NCI-H128 (cell line): ENCODE measurements around the gene NIPBL.
"Not testable (repeated sequence)": the region's sequence is repeated elsewhere in the genome, so short reads cannot be mapped to it uniquely, and the experiment has no call there.

Source experiments
- DNase-seq: peaks from one replicate; lab custom pipeline; 2025; ENCODE audit not compliant: unreplicated experiment; lab: John Stamatoyannopoulos, UW

NIPBL gene

GRCh38 chr5:37015795-37016666 lies 139.5 kb downstream of the NIPBL start:
- no peak for DNase-seq

DNA sequence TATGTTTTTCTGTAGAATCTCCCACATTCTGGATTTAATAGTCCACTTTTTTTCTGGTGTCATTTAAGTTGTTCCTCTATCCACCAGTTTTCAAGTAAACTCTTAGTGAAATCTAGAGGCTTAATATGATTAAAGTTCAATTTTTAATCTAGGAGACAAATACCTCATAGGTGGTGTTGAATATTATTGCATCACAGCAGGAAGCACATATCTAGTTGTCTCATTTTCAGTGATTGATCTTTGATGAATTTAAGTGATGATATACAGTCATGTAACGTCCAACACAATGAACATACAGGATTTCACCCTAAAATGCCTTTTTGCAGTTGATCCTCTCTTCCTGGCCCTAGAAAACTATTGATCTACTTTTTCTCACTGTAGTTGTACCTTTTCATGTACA lies 152.3 kb downstream of the NIPBL start:
- DNase-seq = no peak

- no peak for DNase-seq
These were observed 152.9 kb downstream of the NIPBL start for GRCh38 chr5:37029436-37029835.

DNA sequence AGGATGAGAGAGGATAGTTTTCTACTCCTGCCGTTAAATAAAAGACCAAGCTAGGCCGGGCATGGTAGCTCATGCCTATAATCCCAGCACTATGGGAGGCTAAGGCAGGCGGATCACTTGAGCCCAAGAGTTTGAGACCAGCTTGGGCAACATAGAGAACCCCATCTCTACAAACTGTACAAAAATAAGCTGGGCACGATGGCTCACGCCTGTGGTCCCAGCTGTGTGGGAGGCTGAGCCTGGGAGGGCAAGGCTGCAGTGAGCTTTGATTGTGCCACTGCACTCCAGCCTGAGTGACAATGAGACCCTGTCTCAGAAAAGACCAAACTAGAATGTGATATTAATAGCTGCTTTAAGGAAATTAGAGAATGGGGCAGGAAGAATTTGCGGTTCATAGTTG lies 158.4 kb downstream of the NIPBL start:
- DNase-seq = no peak

GRCh38 chr5:37037840-37038239 lies 161.3 kb downstream of the NIPBL start:
- no peak for DNase-seq

DNA sequence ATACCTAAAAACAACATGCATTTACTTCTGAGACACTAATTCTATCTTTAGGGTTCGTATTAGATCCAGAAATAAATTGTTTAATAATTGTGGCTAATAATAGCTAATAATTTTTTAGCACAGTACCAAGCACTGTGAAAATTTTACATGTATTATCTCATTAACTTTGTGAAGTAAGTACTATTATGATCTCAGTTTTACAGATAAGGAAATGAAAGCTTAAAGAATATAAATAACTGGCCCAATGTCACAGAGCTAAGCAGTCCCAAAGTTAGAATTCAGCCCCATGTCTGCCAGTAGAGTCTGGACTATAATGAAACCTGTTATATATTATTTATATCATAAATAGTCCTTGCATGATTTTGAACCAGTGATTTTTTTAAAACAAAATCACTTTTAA lies 163.3 kb downstream of the NIPBL start:
- no peak for DNase-seq

GRCh38 chr5:37043693-37044092 lies 167.1 kb downstream of the NIPBL start:
- no peak for DNase-seq

DNA sequence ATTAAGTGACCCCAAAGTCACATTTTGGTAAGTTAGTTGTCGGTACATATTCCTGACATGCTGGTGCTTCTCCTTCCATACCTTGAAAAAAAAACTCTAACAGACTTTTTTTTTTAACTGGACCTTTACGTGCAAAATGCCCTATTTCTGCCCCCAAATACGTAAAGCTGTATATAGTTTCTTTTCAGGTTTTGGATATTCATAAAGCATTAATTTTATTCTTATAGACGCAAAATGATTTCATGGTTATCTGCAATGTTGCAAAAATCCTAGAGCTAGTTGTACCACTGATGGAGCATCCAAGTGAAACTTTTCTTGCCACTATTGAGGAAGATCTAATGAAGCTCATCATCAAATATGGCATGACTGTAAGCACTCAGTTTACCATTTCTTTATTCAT lies 167.6 kb downstream of the NIPBL start:
- no peak for DNase-seq

GRCh38 chr5:37045703-37046102 lies 169.1 kb downstream of the NIPBL start:
- no peak for DNase-seq

- no peak for DNase-seq
These were observed 171.4 kb downstream of the NIPBL start for GRCh38 chr5:37047947-37048346.

- no peak for DNase-seq
These were observed 177.8 kb downstream of the NIPBL start for GRCh38 chr5:37054391-37054790.

DNA sequence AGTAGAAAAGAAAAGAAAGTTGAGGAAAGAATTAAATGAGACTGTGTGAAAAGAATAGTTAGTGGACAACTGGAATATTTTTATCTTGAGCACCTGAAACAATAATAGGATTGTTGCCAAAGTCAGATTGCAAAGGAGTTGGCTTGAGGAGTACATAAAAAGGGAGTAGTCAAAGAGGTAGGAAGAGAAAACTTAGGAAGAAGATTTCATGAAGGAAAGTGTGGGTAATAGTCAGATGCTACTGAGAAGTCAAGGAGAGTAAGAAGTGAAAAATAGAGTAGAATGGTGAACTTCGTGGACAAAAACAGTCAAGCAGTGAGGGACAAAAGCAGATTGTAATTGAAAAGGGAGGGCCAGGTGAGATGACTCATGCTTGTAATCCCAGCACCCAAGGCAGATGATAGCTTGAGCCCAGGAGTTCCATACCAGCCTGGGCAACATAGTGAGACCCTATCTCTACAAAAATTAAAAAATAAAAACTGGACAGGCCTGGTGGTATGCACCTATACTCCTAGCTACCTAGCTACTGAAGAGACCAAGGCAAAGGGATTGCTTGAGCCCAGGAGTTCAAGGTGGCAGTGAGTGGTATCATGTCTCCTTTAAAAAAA lies 178.9 kb downstream of the NIPBL start:
- no peak for DNase-seq

DNA sequence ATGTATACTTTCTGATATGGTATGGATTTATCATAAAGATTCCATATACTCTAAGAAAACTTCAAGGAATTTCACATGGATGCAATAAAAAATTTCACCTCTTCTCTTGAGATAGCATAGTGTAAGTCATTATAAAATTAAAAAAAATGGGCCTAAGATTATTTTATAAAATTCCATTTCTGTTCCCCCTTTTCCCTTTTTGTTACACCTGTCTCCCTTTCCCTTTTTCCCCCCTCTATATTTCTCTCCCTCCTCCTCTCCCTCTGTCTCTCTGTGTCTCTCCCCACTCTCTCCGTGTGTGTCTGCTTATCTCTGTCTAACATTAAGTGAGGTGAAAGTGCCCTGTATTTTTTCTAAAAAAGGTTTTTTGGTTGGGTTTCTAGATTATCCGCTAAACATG lies 180.2 kb downstream of the NIPBL start:
- DNase-seq = no peak

GRCh38 chr5:37060030-37060429 lies 183.5 kb downstream of the NIPBL start:
- no peak for DNase-seq

DNA sequence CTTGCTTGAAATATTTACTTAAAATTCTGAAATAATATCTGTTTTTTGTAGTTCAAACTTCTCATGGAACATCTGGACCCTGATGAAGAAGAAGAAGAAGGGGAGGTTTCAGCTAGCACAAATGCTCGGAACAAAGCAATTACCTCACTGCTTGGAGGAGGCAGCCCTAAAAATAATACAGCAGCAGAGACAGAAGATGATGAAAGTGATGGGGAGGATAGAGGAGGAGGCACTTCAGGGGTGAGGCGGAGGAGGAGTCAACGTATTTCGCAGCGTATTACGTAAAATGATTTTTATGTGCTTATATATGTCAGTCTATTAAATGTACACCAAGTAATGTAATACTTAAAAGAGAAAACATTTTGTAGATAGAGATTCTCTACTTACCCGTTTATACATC lies 187.2 kb downstream of the NIPBL start:
- DNase-seq = no peak

DNA sequence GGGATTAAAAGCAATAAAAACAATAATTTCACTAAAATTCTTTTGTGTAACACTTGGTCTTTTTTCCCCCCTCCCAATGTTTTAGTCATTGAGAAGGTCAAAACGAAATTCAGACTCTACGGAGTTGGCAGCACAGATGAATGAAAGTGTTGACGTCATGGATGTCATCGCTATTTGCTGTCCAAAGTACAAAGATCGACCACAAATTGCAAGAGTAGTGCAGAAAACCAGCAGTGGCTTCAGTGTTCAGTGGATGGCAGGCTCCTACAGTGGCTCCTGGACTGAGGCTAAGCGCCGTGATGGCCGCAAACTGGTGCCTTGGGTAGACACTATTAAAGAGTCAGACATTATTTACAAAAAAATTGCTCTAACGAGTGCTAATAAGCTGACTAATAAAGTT lies 187.9 kb downstream of the NIPBL start:
- DNase-seq = no peak

DNA sequence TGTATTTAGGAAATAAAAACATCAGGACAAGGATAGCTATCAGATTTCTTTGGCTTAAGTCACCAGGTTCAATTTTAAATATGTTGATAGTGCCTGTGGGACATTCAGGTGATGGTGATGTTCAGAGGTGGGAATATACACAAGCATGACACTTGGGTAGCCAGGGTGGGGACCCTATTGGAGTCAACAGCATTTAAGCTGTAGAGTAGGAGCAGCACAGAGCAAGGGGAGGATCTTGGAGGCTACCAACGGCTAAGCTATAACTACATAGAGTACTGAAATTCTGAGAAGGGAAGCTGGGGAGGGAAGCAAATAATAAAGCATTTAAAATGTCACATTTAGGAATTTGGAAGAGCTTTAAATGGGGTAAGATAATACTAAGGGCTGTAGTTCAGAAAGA lies 194.9 kb downstream of the NIPBL start:
- DNase-seq = no peak

- DNase-seq = no peak
These were observed 195.5 kb downstream of the NIPBL start for GRCh38 chr5:37071901-37072581.

- DNase-seq = no peak
These were observed 198.9 kb downstream of the NIPBL start for GRCh38 chr5:37075399-37075950.

GRCh38 chr5:37077146-37077545 lies 200.6 kb downstream of the NIPBL start:
- DNase-seq = no peak

GRCh38 chr5:37080697-37081096 lies 204.1 kb downstream of the NIPBL start:
- no peak for DNase-seq

- DNase-seq = not testable (repeated sequence)
These were observed 206.4 kb downstream of the NIPBL start for GRCh38 chr5:37082977-37083376.
